ENCODE data around the gene OXA1L.
A peak's percentile ranks its signal among the peaks of the same experiment; 100 is the strongest.
"Not testable (repeated sequence)": the region's sequence is repeated elsewhere in the genome, so short reads cannot be mapped to it uniquely, and the experiment has no call there.

Gene OXA1L

DNA sequence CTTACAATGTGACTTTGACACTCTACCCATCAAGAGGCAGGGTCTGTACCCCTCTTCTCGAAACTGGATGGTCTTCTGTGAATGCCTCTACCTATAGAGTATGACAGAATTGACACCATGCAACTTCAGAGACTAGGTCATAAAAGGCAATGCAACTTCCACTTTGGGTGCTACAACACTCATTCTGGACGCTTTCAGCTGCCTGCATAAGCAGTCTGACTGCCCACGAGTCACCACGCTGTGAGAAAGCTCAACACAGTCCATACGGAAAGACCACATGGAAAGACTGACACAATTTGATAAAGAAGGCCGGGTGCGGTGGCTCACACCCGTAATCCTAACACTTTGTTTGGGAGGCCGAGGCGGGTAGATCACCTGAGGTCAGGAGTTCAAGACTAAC, 33.9 kb downstream of the OXA1L start:
- Mint-ChIP-seq H3K27ac (no peak overlapping the region), H3K4me1 (peaks cover 11% of the 10 kb centered on the region), H3K36me3 (ENCODE audit: low read depth) (no peaks in the 10 kb centered on the region), H3K9me3 (no peaks in the 10 kb centered on the region), H3K4me3 (no peak overlapping the region), H3K27me3 (peaks cover 11% of the 10 kb centered on the region)
- ATAC-seq (no peak), DNase-seq (no peak)

DNA sequence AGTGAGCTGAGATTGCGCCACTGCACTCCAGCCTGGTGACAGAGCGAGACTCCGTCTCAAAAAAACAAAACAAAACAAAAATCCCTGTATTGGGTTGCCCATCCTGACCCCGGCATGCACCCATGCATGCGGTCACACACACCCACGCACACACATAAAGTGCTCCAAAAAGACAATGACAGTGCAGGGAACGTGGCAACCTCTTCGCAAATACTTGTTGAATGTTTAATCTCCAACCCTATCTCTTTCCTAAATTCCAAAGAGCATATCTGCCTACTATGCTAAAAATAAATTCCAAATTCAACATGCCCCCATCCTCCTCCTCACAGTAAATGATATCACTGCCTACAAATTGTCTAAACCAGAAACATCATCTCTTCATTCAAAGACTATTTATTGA, 35.2 kb downstream of the OXA1L start:
- H3K27me3 Mint-ChIP-seq: peaks cover 9% of the 10 kb centered on the region
- peaks cover 7% of the 10 kb centered on the region for H3K4me1 Mint-ChIP-seq
- ATAC-seq: no peak
- H3K4me3 Mint-ChIP-seq: no peak overlapping the region
- no peaks in the 10 kb centered on the region for H3K9me3 Mint-ChIP-seq
- H3K27ac Mint-ChIP-seq: no peak overlapping the region
- no peak for DNase-seq
- no peaks in the 10 kb centered on the region for H3K36me3 Mint-ChIP-seq (ENCODE audit: low read depth)

DNA sequence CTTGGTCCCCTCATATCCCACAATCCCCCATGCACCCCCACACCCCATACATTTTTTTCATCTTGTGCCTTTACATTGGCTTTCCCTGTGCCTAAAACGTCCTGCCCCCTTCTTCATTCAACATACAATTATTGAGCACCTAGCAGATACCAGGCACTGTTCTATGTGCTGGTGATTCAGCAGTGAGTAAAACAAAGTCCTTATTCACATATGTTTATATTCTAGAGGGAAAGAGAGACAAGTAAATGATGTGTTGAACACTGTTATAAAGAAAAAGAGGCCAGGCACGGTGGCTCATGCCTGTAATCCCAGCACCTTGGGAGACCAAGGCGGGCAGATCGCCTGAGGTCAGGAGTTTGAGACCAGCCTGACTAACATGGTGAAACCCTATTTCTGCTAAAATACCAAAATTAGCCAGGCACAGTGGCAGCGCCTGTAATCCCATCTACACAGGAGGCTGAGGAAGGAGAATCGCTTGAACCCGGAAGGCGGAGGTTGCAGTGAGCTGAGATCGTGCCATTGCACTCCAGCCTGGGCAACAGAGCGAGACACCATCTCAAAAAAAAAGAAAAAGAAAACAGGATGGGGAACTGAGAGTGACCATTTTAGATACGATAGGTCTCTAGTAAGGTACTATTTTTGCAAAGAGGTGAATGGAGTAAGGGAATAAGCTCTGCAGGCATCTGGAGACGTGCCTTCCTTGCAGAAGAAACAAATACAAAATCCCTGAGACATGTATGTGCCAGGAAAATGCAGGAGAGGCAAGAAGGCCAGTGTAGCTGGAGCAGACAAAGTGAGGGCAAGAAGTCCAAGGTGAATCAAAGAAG, 36.6 kb downstream of the OXA1L start:
- peaks cover 9% of the 10 kb centered on the region for H3K4me1 Mint-ChIP-seq
- H3K4me3 Mint-ChIP-seq: no peak overlapping the region
- no peaks in the 10 kb centered on the region for H3K36me3 Mint-ChIP-seq (ENCODE audit: low read depth)
- no peaks in the 10 kb centered on the region for H3K9me3 Mint-ChIP-seq
- peaks cover 9% of the 10 kb centered on the region for H3K27me3 Mint-ChIP-seq
- no peak overlapping the region for H3K27ac Mint-ChIP-seq
- ATAC-seq (no peak), DNase-seq (no peak)

DNA sequence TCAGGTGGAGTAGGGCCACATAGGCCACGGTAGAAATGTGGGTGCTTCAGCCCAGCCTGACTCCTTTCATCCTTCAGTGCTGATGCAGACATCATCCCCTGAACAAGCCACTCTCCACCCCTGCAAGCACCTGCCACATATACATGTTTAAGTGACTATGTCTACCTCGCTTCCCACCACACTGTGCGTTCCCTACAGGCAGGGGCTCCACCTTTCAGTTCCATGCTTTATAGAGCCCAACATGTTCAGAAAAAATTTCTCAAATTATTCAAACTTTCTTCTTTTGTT, 37.1 kb downstream of the OXA1L start:
- DNase-seq (no peak), ATAC-seq (no peak)
- peaks cover 9% of the 10 kb centered on the region for H3K4me1 Mint-ChIP-seq
- H3K27ac Mint-ChIP-seq: no peak overlapping the region
- H3K4me3 Mint-ChIP-seq: no peak overlapping the region
- peaks cover 9% of the 10 kb centered on the region for H3K27me3 Mint-ChIP-seq
- H3K9me3 Mint-ChIP-seq: no peaks in the 10 kb centered on the region
- no peaks in the 10 kb centered on the region for H3K36me3 Mint-ChIP-seq (ENCODE audit: low read depth)

GRCh38 chr14:22805235-22805634, 38.7 kb downstream of the OXA1L start:
- not testable (repeated sequence) for H3K36me3 Mint-ChIP-seq (ENCODE audit: low read depth); H3K27ac Mint-ChIP-seq; H3K27me3 Mint-ChIP-seq

GRCh38 chr14:22807432-22808087, 41.1 kb downstream of the OXA1L start:
- Mint-ChIP-seq H3K4me1 (peaks cover 13% of the 10 kb centered on the region), H3K27me3 (peaks cover 2% of the 10 kb centered on the region), H3K27ac (no peak overlapping the region), H3K36me3 (ENCODE audit: low read depth) (no peaks in the 10 kb centered on the region), H3K4me3 (no peak overlapping the region), H3K9me3 (no peaks in the 10 kb centered on the region)
- ATAC-seq: no peak
- DNase-seq: no peak

More at GRCh38 chr14:22805235-22805634, 38.7 kb downstream of the OXA1L start:
- H3K4me3 Mint-ChIP-seq, H3K4me1 Mint-ChIP-seq, ATAC-seq, H3K9me3 Mint-ChIP-seq, DNase-seq: not testable (repeated sequence)

DNA sequence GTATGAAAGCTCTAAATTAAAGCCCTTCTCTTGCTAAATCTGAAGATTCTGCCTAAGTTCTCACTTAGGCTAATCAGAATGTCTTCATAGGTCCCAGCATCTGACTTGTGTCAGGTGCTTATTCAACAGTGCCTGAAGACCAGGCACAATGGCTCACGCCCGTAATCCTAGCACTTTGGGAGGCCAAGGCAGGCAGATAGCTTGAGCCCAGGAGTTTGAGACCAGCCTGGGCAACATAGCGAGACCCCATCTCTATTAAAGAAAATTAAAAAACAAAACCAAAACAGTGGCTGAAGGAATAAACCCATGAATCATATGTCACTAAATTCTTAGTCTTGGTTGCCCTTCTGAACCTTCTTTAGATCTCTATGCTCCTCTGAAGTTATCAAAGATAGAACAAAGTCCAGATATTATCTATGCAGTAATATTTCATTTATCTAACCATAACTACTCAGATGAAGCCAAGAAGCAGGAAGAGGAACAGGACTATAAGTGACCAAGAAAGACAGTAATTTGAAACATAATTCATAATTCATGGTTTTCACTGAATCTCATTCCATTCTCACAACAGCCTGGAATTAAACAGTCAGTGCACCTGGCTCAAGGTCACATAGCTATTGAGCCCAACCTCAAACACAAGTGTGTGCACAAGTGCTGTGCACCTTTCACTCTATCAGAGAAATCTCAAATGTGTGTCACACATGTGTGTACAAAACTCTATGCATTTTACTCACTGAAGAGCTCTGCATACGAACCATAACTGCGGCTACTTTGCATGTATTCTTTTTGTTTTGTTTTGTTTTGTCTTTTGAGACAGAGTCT, 42.1 kb downstream of the OXA1L start:
- Mint-ChIP-seq H3K27me3 (peaks cover 2% of the 10 kb centered on the region), H3K9me3 (no peaks in the 10 kb centered on the region), H3K4me3 (no peak overlapping the region), H3K27ac (no peak overlapping the region), H3K4me1 (peaks cover 10% of the 10 kb centered on the region), H3K36me3 (ENCODE audit: low read depth) (no peaks in the 10 kb centered on the region)
- DNase-seq: no peak
- ATAC-seq: no peak

- H3K36me3 Mint-ChIP-seq (ENCODE audit: low read depth): no peaks in the 10 kb centered on the region
- ATAC-seq: no peak
- no peaks in the 10 kb centered on the region for H3K27me3 Mint-ChIP-seq
- H3K9me3 Mint-ChIP-seq: no peaks in the 10 kb centered on the region
- DNase-seq: no peak
- H3K4me1 Mint-ChIP-seq: peaks cover 9% of the 10 kb centered on the region
- H3K27ac Mint-ChIP-seq: no peak overlapping the region
- H3K4me3 Mint-ChIP-seq: no peak overlapping the region
Observed at GRCh38 chr14:22811722-22812121, 45.2 kb downstream of the OXA1L start.

GRCh38 chr14:22812744-22813143, 46.3 kb downstream of the OXA1L start:
- Mint-ChIP-seq H3K27ac (no peak overlapping the region), H3K9me3 (no peaks in the 10 kb centered on the region), H3K27me3 (no peaks in the 10 kb centered on the region), H3K4me1 (peaks cover 7% of the 10 kb centered on the region), H3K36me3 (ENCODE audit: low read depth) (no peaks in the 10 kb centered on the region), H3K4me3 (no peak overlapping the region)
- DNase-seq (no peak), ATAC-seq (no peak)

DNA sequence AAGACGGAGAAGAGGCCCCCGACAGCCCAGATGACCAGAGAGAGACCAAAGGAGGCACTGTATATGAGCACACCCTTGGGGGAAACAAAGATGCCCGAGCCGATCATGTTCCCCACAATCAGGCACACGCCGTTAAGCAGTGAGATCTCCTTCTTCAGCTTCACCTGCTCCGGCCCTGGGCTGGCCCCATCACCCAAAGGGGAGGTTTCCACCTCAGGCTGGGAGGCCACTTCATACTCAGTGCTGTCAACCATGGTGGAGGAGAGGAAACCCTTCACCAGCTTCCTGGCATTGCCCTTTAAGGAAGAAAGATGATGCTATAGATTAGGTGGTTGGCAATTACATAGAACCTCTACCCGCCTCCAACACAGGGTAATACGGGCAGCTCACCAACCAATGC, 46.7 kb downstream of the OXA1L start:
- DNase-seq (no peak), ATAC-seq (no peak)
- no peaks in the 10 kb centered on the region for H3K27me3 Mint-ChIP-seq
- no peaks in the 10 kb centered on the region for H3K9me3 Mint-ChIP-seq
- H3K4me3 Mint-ChIP-seq: no peak overlapping the region
- H3K27ac Mint-ChIP-seq: no peak overlapping the region
- no peaks in the 10 kb centered on the region for H3K36me3 Mint-ChIP-seq (ENCODE audit: low read depth)
- H3K4me1 Mint-ChIP-seq: peaks cover 7% of the 10 kb centered on the region

- no peak for ATAC-seq
- DNase-seq: no peak
- Mint-ChIP-seq H3K4me3 (no peak overlapping the region), H3K27ac (no peak overlapping the region), H3K4me1 (peaks cover 9% of the 10 kb centered on the region), H3K27me3 (no peaks in the 10 kb centered on the region), H3K36me3 (ENCODE audit: low read depth) (no peaks in the 10 kb centered on the region), H3K9me3 (no peaks in the 10 kb centered on the region)
Observed at GRCh38 chr14:22814373-22814772, 47.9 kb downstream of the OXA1L start.

- H3K36me3 Mint-ChIP-seq (ENCODE audit: low read depth): no peaks in the 10 kb centered on the region
- no peak within 1 kb of the TSS for H3K4me3 Mint-ChIP-seq
- DNase-seq (no peak), ATAC-seq (no peak)
- no peak within 1 kb of the TSS for H3K27ac Mint-ChIP-seq
- peaks cover 3% of the 10 kb centered on the region for H3K27me3 Mint-ChIP-seq
- H3K9me3 Mint-ChIP-seq: no peaks in the 10 kb centered on the region
- peaks cover 11% of the 10 kb centered on the region for H3K4me1 Mint-ChIP-seq
Observed at GRCh38 chr14:22814941-22815713, 48.6 kb downstream of the OXA1L start, which contains the start of gene SLC7A7. TSS of gene SLC7A7 (minus strand) at chr14:22815435. CDS start at chr14:22813398, 2,037 bp downstream.

DNA sequence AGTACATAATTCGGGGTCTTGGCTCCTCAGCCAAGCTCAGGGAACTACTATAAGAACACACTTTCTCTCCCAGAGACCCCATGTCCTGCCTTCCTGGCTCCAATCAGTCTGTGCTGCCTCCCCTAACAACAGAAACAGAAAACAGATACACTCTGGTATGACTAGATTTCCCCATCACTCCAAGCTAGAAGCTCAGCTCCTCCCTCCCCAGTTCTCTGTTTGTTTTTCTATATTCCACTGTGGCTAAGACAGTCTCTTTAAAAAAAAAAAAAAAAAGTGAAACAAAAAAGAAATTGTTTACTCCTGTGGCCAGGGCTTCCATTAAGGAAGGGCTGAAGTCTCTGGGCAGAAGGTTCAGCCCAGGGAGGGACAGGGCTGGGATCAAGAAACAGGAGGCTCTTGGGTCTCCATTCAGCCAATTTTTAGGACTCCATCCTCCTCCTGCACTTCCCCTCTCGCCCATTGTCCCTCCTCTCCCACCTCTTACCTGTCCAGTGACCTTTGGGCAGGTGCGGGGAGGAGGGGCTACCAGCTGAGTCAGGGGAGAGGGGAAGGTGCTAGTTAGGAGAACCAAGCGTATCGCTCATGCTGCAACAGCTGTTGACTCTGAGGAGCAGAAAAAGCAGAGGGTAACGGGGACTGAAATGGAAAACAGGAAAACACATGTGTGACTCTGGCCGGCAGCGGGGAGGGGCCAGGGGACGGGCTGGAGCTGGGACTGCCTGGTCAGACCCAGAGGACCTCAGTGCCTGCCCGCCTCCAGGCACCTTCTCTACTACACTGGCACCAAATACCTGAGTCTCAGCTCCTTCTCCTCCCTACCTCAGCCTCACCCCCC, 52.9 kb downstream of the OXA1L start:
- H3K9me3 Mint-ChIP-seq: no peaks in the 10 kb centered on the region
- no peak for DNase-seq
- no peaks in the 10 kb centered on the region for H3K36me3 Mint-ChIP-seq (ENCODE audit: low read depth)
- ATAC-seq: peak; percentile 47
- H3K4me1 Mint-ChIP-seq: peaks cover 19% of the 10 kb centered on the region
- H3K27ac Mint-ChIP-seq: no peak overlapping the region
- H3K4me3 Mint-ChIP-seq: no peak overlapping the region
- H3K27me3 Mint-ChIP-seq: peaks cover 10% of the 10 kb centered on the region

All from activated naive CD8-positive, alpha-beta T cell treated with anti-CD3 and anti-CD28 coated beads, Interleukin-2, amount 50 U/mL, for 24 hours (primary cell).